HG03064 (cell line): ENCODE data around the gene ZBTB4.

Experiments
- ATAC-seq: cut with Tn5 transposase; IDR thresholded peaks from one replicate; pipeline ENCODE4 v1.9.1; 2021; ENCODE audit warnings: low read depth; ENCODE audit not compliant: unreplicated experiment

ZBTB4 gene, protein sequence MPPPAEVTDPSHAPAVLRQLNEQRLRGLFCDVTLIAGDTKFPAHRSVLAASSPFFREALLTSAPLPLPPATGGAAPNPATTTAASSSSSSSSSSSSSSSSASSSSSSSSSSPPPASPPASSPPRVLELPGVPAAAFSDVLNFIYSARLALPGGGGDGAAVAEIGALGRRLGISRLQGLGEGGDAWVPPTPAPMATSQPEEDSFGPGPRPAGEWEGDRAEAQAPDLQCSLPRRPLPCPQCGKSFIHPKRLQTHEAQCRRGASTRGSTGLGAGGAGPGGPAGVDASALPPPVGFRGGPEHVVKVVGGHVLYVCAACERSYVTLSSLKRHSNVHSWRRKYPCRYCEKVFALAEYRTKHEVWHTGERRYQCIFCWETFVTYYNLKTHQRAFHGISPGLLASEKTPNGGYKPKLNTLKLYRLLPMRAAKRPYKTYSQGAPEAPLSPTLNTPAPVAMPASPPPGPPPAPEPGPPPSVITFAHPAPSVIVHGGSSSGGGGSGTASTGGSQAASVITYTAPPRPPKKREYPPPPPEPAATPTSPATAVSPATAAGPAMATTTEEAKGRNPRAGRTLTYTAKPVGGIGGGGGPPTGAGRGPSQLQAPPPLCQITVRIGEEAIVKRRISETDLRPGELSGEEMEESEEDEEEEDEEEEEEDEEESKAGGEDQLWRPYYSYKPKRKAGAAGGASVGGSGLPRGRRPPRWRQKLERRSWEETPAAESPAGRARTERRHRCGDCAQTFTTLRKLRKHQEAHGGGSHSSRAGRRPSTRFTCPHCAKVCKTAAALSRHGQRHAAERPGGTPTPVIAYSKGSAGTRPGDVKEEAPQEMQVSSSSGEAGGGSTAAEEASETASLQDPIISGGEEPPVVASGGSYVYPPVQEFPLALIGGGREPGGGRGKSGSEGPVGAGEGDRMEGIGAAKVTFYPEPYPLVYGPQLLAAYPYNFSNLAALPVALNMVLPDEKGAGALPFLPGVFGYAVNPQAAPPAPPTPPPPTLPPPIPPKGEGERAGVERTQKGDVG

DNA sequence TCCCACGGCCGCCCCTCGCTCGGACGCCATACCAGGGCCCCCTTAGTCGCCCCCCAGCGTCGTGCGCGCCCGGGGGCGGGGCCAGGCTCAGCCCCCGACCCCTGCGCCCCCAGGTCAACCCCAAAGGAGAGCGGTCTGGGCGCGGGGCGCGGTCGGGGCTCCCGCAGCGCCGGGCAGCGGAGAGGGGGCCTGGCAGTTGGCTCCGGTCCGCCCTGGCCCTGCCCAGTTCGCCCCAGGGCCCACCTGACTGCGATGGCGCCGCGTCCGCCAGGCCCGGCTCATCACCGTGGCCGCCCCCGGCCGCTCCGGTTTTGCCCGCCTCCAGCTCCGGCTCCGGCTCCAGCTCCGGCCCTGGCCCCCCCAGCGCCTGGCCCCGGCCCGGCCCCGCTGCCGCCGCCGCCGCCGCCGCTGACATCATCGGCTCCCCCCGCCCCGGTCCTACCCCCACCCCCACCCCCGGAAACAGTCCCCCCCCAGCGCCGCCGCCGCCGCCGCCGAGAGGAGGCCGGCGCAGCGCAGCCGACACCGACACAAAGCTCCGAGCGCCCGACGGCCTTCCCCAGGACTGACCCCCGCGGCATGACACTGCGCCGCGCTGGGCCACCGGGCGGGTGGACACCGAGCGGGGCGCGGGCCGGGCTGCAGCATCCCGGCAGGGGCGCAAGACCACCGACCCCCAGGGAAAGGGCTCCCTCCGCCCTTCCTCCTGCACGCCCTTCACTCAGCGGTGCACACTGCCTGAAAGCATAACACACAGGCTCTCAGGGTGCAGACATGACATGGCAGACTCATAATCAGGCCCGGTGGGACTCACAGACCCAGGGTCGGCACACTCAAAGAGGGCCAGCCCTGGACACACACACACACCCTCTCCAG lies at the start of gene ZBTB4:
Gene ZBTB4, minus strand, starts transcription at position 419 of the 876 bp plus-strand sequence. CDS start 12,830 bp downstream, outside the sequence.
- ATAC-seq, result no peak

DNA sequence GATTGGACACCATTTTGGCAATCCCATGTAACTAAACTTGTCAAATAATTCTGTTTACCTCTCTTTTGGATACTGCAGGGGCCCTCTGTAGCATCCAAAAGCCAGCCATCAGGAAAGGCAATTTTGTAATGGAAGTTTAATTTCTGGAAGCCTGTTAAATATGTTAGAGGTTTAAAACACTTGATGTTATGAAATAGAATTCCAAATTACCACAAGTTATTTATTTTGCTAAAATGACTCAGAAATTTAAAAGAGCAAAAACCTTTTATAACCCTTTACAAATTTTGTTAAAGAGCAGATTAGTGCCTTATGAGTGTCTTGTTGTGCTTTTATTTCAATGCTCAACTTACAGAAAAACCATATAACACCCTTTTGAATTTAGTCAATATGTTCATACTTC lies 49.4 kb upstream of the ZBTB4 start:
- ATAC-seq, result no peak

DNA sequence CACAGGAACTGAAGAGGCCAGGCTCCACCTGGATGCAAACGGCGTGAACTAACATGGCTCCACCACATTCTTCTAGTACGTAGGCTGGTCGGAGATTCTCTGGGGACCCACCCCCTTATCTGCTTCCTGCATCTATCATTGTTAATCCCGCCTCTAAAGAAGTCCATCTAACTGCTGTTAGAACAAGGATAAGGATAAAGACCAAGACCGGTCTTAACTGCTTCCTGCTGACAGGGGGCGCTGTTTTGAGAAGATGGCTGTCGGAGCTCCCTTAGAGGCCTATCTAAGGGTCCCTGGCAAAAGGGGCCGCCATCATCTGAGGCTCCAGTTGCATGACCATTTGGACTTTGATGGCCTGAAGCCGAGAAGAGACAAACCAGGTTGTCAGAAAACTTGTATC lies 43.6 kb upstream of the ZBTB4 start:
- no peak for ATAC-seq

DNA sequence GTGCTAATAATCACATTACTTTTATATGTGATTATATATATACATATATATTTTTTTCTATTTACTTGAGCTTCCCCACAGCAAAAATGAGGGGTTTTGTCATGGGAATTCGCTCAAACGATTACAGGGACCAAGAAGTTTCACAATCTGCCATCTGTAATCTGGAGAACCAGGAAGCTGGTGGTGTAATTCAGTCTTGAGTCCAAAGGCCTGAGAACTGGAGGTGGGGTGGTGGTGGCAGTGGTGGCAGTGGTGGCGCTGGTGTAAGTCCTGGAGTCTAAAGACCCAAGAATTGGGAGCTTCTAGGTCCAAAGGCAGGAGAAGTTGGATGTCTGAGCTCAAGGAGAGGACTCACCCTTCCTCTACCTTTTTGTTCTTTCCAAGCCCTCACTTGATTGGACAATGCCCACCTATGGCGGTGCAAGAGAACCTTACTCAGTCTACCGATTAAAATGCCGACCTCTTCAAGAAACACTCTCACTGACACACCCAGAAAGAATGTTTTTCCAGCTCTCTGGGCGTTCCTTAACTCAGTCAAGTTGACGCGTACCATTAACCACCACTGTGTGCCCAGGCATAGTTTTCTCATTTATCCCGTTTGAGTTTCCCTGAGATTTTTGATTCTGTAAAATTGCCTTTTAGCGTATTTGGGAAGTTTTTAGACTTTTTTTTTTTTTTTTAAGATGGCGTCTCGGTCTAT lies 36.6 kb upstream of the ZBTB4 start:
- no peak for ATAC-seq

DNA sequence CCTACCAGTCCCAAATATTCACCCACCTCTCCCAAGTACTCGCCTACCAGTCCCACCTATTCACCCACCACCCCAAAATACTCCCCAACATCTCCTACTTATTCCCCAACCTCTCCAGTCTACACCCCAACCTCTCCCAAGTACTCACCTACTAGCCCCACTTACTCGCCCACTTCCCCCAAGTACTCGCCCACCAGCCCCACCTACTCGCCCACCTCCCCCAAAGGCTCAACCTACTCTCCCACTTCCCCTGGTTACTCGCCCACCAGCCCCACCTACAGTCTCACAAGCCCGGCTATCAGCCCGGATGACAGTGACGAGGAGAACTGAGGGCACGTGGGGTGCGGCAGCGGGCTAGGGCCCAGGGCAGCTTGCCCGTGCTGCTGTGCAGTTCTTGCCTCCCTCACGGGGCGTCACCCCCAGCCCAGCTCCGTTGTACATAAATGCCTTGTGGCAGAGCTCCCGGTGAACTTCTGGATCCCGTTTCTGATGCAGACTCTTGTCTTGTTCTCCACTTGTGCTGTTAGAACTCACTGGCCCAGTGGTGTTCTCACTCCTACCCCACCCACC lies 34.5 kb upstream of the ZBTB4 start:
- no peak for ATAC-seq

DNA sequence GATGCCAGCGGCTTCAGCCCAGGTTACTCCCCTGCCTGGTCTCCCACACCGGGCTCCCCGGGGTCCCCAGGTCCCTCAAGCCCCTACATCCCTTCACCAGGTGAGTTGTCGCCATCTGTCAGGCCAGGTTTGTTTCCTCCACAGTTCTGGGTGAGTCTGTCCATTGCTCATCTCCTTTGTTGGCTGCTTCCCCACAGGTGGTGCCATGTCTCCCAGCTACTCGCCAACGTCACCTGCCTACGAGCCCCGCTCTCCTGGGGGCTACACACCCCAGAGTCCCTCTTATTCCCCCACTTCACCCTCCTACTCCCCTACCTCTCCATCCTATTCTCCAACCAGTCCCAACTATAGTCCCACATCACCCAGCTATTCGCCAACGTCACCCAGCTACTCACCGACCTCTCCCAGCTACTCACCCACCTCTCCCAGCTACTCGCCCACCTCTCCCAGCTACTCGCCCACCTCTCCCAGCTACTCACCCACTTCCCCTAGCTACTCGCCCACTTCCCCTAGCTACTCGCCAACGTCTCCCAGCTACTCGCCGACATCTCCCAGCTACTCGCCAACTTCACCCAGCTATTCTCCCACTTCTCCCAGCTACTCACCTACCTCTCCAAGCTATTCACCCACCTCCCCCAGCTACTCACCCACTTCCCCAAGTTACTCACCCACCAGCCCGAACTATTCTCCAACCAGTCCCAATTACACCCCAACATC lies 33.6 kb upstream of the ZBTB4 start:
- ATAC-seq, result no peak

DNA sequence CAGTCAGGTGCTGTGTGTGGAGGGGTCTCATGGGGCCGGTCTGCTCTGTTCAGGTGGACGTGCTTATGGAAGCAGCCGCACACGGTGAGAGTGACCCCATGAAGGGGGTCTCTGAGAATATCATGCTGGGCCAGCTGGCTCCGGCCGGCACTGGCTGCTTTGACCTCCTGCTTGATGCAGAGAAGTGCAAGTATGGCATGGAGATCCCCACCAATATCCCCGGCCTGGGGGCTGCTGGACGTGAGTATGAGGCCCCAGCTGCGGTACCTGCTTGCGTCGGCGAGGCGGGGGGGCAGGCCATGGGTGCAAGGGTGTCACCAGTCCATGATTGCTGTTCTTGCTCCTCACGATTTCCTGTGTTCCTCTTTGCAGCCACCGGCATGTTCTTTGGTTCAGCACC lies 32.7 kb upstream of the ZBTB4 start:
- no peak for ATAC-seq

DNA sequence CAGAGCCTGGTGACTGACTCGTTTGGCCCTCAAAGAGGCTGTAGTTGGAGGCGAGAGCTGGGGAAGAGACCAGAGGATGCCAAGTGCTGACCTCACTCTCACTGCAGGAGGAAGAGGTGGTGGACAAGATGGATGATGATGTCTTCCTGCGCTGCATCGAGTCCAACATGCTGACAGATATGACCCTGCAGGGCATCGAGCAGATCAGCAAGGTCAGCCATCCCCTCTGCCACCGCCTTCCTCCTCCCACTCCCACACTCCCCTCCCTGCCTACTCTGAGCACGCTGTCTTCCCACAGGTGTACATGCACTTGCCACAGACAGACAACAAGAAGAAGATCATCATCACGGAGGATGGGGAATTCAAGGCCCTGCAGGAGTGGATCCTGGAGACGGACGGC lies 31.7 kb upstream of the ZBTB4 start:
- no peak for ATAC-seq

DNA sequence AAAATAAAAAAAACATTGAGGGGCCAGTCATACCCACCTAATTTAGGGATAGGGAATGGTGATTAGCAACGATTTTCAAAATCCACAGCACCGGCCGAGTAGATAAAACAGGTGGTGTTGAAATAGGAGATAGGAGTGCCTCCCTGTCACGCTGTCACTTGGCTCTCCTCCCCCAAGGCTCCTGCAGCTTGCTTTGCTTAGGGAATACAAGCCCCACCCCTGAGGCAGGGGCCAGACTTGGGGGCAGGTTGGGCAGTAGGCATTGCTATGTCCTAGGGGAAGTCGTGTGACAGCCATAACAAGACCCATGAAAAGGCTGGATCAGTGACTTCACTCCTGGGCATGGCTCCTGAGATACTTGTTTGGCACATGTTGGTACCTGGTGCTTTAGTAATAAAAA lies 30.5 kb upstream of the ZBTB4 start:
- ATAC-seq, result no peak

DNA sequence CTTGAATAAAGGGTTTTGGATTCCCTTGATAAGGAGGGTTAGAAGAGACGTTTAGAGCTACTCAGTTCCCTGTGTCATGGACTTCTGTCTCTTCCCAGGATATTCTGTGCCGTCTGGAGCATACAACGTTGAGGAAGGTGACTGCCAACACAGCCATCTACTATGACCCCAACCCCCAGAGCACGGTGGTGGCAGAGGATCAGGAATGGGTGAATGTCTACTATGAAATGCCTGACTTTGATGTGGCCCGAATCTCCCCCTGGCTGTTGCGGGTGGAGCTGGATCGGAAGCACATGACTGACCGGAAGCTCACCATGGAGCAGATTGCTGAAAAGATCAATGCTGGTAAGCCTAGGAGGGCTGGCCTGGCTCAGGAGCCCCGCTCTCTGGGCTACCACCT lies 29.4 kb upstream of the ZBTB4 start:
- no peak for ATAC-seq

DNA sequence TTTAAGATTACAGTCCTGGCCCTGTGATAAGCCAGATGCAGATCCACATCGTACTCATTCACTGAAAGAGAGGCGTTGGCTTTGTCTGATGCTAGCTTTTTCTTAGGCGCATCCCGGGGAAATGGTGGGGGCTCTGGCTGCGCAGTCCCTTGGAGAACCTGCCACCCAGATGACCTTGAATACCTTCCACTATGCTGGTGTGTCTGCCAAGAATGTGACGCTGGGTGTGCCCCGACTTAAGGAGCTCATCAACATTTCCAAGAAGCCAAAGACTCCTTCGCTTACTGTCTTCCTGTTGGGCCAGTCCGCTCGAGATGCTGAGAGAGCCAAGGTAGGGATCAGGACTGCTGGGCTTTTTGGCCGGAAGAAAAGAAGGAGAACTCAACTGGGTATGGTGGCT lies 28.7 kb upstream of the ZBTB4 start:
- no peak for ATAC-seq

DNA sequence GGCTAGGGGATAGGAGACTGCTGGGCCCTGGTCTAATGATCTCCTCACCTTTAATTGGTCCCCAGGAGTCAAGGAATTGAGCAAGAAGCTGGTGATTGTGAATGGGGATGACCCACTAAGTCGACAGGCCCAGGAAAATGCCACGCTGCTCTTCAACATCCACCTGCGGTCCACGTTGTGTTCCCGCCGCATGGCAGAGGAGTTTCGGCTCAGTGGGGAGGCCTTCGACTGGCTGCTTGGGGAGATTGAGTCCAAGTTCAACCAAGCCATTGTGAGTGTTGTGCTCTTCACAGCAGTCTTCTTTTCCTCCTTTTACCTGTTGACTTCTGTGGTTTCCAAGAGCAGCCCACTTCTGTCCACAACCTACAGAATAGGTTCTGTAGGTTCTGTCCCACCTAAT lies 24.1 kb upstream of the ZBTB4 start:
- no peak for ATAC-seq

DNA sequence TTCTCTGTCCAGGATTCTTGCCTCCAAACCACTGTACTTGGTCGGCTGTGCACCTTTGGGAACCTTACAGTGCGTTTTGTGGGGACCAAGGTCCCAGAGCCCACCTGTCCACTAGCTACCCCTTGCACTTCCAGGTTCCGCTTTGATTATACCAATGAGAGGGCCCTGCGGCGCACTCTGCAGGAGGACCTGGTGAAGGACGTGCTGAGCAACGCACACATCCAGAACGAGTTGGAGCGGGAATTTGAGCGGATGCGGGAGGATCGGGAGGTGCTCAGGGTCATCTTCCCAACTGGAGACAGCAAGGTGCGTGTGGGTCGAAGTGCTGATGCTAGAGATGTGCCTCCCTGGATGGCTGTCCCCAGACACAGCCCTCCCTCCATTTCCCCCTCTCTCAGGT lies 23.6 kb upstream of the ZBTB4 start:
- no peak for ATAC-seq

DNA sequence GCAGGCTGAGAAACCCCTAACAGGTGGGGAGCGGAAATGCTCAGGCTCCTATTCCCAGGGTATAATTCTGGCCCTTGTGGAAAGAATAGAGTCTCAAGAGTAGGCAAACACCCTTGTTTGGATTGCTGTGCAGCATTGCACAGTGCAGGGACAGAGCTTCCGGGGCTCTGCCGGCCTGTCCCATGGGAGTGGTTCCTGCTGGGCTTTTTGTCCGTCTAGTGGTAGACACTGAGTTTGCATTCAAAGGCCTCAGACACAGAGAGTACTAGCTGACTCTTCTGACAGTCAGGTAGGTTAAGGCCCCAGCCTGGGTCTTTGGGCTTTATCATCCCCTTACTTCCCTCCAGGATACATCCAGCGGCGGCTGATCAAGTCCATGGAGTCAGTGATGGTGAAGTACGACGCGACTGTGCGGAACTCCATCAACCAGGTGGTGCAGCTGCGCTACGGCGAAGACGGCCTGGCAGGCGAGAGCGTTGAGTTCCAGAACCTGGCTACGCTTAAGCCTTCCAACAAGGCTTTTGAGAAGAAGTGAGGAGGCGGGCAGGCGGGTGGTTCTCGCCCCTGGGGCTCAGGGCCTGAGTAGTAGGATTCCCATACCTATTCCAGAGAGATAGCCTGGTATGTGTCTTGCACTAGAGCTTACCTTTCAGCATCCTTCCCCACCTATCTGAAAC lies 22.9 kb upstream of the ZBTB4 start:
- ATAC-seq, result no peak

DNA sequence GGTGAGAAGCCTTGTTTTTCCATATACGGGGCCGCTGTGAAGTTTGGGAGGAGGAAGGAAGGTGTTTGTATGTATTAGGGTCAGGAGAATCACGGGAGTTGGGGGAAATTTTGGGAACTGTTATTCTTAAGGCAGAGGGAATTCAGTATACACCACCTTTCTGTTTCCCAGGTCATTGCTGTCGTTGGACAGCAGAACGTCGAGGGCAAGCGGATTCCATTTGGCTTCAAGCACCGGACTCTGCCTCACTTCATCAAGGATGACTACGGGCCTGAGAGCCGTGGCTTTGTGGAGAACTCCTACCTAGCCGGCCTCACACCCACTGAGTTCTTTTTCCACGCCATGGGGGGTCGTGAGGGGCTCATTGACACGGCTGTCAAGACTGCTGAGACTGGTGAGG lies 22.3 kb upstream of the ZBTB4 start:
- no peak for ATAC-seq

DNA sequence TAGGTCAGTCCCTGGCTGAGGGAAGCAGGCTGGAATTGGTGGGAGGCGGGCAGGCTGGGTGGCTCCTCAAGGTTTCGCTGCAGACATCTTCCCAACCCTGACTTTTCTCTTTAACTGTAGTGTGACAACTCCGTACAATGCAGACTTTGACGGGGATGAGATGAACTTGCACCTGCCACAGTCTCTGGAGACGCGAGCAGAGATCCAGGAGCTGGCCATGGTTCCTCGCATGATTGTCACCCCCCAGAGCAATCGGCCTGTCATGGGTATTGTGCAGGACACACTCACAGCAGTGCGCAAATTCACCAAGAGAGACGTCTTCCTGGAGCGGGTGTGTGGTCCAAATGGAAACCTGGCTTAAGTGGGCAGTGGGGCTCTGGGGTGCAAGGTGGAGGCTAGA lies 19.7 kb upstream of the ZBTB4 start:
- no peak for ATAC-seq

DNA sequence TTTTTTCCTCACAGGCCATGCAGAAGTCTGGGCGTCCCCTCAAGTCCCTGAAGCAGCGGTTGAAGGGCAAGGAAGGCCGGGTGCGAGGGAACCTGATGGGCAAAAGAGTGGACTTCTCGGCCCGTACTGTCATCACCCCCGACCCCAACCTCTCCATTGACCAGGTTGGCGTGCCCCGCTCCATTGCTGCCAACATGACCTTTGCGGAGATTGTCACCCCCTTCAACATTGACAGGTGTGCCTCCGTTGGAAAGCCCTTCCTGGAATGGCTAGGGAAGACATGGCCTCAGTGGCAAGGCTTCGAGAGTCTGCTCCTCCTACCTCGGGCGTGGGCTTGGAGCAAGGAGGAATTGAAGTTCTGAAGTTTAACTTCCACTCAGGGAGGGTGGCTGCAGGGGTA lies 18.2 kb upstream of the ZBTB4 start:
- ATAC-seq, result no peak

DNA sequence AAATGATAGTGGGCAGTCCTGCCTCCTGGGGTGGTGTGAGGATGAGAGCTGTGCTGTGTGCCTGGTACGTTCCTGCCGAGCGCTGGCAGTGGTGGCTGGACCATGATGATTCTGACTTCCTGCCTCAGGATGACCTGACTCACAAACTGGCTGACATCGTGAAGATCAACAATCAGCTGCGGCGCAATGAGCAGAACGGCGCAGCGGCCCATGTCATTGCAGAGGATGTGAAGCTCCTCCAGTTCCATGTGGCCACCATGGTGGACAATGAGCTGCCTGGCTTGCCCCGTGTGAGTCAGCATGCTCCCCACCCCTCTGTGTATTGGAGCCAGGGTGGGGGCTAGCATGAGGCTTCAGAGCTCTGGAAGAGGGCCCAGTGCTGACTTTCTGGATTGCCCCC lies 17.8 kb upstream of the ZBTB4 start:
- no peak for ATAC-seq
